GF-D8 (cell line): Measurements from ENCODE around the gene CHMP4A.
"Not testable (repeated sequence)": the region's sequence is repeated elsewhere in the genome, so short reads cannot be mapped to it uniquely, and the experiment has no call there.

ENCODE experiments used
- DNase-seq: peaks from one replicate; lab custom pipeline; 2025; lab: John Stamatoyannopoulos, UW

The CHMP4A gene

GRCh38 chr14:24224618-24225071, 11.4 kb upstream of the CHMP4A start:
- DNase-seq = no peak

GRCh38 chr14:24222987-24223386, 9.7 kb upstream of the CHMP4A start:
- DNase-seq = not testable (repeated sequence)

- DNase-seq = no peak
These were observed 6.2 kb upstream of the CHMP4A start for GRCh38 chr14:24219521-24219920.

- DNase-seq = no peak
These were observed 5.8 kb upstream of the CHMP4A start for GRCh38 chr14:24219080-24219479.

GRCh38 chr14:24216876-24217275, 3.6 kb upstream of the CHMP4A start:
- DNase-seq = not testable (repeated sequence)

- DNase-seq = no peak
These were observed 3.0 kb upstream of the CHMP4A start for GRCh38 chr14:24216345-24216699.

- peak; percentile 82 for DNase-seq
These were observed 2.4 kb upstream of the CHMP4A start, which contains the start of gene MDP1 for GRCh38 chr14:24215495-24216344. Gene MDP1, minus strand, starts transcription at chr14:24216066. Its CDS starts 111 bp downstream, at chr14:24215955.

GRCh38 chr14:24213866-24214662, 776 bp upstream of the CHMP4A start:
- DNase-seq = no peak

GRCh38 chr14:24211311-24211710, 2.0 kb downstream of the CHMP4A start:
- no peak for DNase-seq

- no peak for DNase-seq
These were observed 5.7 kb downstream of the CHMP4A start for GRCh38 chr14:24207625-24208024.

- no peak for DNase-seq
These were observed 6.2 kb downstream of the CHMP4A start for GRCh38 chr14:24207104-24207551.

- no peak for DNase-seq
These were observed 6.8 kb downstream of the CHMP4A start for GRCh38 chr14:24206260-24207103.

GRCh38 chr14:24204163-24205146, 8.8 kb downstream of the CHMP4A start:
- DNase-seq = no peak

GRCh38 chr14:24203249-24203886, 9.9 kb downstream of the CHMP4A start:
- not testable (repeated sequence) for DNase-seq

- DNase-seq = not testable (repeated sequence)
These were observed 10.8 kb downstream of the CHMP4A start for GRCh38 chr14:24202538-24202937.

GRCh38 chr14:24198814-24199524, 14.3 kb downstream of the CHMP4A start:
- no peak for DNase-seq

- no peak for DNase-seq
These were observed 16.2 kb downstream of the CHMP4A start for GRCh38 chr14:24197056-24197450.

- DNase-seq = peak; percentile 61
These were observed 16.9 kb downstream of the CHMP4A start for GRCh38 chr14:24196071-24197055.
